Measurements from ENCODE around the gene CAPZB. TPM values are rescaled to one million over a fixed set of nuclear protein-coding genes. Genes with fewer than 3 reads are reported as not detected.

Gene CAPZB
- total and polyA plus RNA-seq, 2 of the 4 experiments (the other 2 are of a cell fraction) = 216 to 304 TPM

DNA sequence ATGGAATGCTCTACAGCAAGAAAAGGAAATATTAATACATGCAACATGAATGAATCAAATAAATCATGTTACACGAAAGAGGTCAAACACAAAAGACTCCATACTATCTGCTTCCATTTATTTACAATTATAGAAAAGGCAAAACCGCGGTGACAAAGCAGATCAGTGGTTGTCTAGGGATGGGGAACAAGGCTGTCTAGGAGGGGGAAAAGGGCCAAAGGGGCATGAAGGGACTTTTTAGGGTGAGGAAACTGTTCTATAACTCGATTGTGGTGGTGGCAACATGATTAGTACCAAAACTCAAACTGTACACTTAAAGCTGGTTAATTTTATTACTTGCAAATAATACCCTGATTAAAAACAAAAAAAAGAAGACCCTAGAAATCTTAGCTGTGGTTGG, 20.6 kb downstream of the CAPZB start:
- ChIA-PET POLR2A (ENCODE audit: unreplicated experiment) (interaction anchor here (0.7 kb wide), 1 partner anchor 15 kb away, joined by 11 read pairs; no protein-coding TSS in a partner anchor), CTCF (no interaction called here)
- Histone ChIP-seq H3K27ac (ENCODE audit: insufficient read depth, low read length) (no peak overlapping the region), H3K36me3 (ENCODE audit: control insufficient read depth, insufficient read depth, low read length) (peaks cover 8% of the 10 kb centered on the region), H2BK120ac (ENCODE audit: low read depth, low read length) (no peak overlapping the region), H3K4me1 (ENCODE audit: control insufficient read depth, insufficient read depth, low read length) (peaks cover 34% of the 10 kb centered on the region), H3K79me1 (ENCODE audit: low read depth in 1 of 2, low read length in 2 of 2) (peaks cover 22 to 90% of the 10 kb centered on the region in 2 experiments), H2AFZ (replicated peaks; ENCODE audit: low read length, poor library complexity) (no peak overlapping the region), H3K14ac (replicated peaks; ENCODE audit: low read depth, low read length) (no peak overlapping the region), H3K18ac (ENCODE audit: low read depth, low read length) (no peak overlapping the region), H2AK9ac (replicated peaks; ENCODE audit: low read depth, low read length, poor library complexity) (no peak overlapping the region), H3K27me3 (ENCODE audit: control insufficient read depth, insufficient read depth, low read length) (no peaks in the 10 kb centered on the region), H3K9me1 (ENCODE audit: insufficient read depth, low read length) (peaks cover 52% of the 10 kb centered on the region), H2AK5ac (ENCODE audit: low read depth, low read length) (no peak overlapping the region), H4K5ac (ENCODE audit: low read depth, low read length) (no peak overlapping the region), H3K4me3 (ENCODE audit: insufficient read depth, low read depth, low read length) (no peak overlapping the region), H2BK5ac (ENCODE audit: low read depth, low read length, poor library complexity, severe bottlenecking) (no peak overlapping the region), H4K91ac (ENCODE audit: insufficient read depth, low read depth, low read length) (no peak overlapping the region), H4K20me1 (ENCODE audit: insufficient read depth, low read length) (peaks cover 95% of the 10 kb centered on the region), H3K23ac (ENCODE audit: low read depth, low read length) (no peak overlapping the region), H2BK15ac (ENCODE audit: low read depth, low read length) (no peak overlapping the region), H3K4ac (ENCODE audit: low read depth, low read length) (no peak overlapping the region), H2BK20ac (ENCODE audit: low read depth, low read length) (no peak overlapping the region), H3K9me3 (ENCODE audit: control insufficient read depth, insufficient read depth, low read length) (no peaks in the 10 kb centered on the region), H3K56ac (ENCODE audit: extremely low read depth, insufficient read depth, low read length) (no peak overlapping the region), H3K4me2 (ENCODE audit: low read depth, low read length) (no peak overlapping the region), H3K9ac (ENCODE audit: low read depth, low read length) (no peak overlapping the region), H4K8ac (ENCODE audit: low read depth in 2 of 2, low read length in 2 of 2) (no peak overlapping the region)
- no CpG with 5 or more reads among the region's 4 CpGs for WGBS, 2 experiments (ENCODE audit: extremely low coverage in 2 of 2, insufficient read length in 1 of 2)
- no peak for TF ChIP-seq NFE2L2 (IDR thresholded peaks at IDR 0.05; ENCODE audit: low read depth, low read length)
- no peak for TF ChIP-seq CHD1 (IDR thresholded peaks at IDR 0.05; ENCODE audit: low read depth, low read length)
- no peak for TF ChIP-seq MAFK (IDR thresholded peaks at IDR 0.05; ENCODE audit: low read depth, low read length)
- TF ChIP-seq RFX5 (IDR thresholded peaks at IDR 0.05; ENCODE audit: low read depth, low read length) = no peak
- TF ChIP-seq, protein P1, sequence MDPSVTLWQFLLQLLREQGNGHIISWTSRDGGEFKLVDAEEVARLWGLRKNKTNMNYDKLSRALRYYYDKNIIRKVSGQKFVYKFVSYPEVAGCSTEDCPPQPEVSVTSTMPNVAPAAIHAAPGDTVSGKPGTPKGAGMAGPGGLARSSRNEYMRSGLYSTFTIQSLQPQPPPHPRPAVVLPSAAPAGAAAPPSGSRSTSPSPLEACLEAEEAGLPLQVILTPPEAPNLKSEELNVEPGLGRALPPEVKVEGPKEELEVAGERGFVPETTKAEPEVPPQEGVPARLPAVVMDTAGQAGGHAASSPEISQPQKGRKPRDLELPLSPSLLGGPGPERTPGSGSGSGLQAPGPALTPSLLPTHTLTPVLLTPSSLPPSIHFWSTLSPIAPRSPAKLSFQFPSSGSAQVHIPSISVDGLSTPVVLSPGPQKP (IDR thresholded peaks at IDR 0.05; ENCODE audit: borderline replicate concordance, low read depth, low read length) = no peak
- TF ChIP-seq CEBPB (IDR thresholded peaks at IDR 0.05; ENCODE audit: low read depth, low read length) = no peak
- TF ChIP-seq FOS (IDR thresholded peaks at IDR 0.05; ENCODE audit: low read depth, low read length) = no peak
- no peak for TF ChIP-seq MAZ (IDR thresholded peaks at IDR 0.05; ENCODE audit: borderline replicate concordance, low read depth, low read length)
- no peak for TF ChIP-seq POLR2A (IDR thresholded peaks at IDR 0.05; ENCODE audit: low read depth, low read length)
- TF ChIP-seq, protein P2, sequence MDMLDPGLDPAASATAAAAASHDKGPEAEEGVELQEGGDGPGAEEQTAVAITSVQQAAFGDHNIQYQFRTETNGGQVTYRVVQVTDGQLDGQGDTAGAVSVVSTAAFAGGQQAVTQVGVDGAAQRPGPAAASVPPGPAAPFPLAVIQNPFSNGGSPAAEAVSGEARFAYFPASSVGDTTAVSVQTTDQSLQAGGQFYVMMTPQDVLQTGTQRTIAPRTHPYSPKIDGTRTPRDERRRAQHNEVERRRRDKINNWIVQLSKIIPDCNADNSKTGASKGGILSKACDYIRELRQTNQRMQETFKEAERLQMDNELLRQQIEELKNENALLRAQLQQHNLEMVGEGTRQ (IDR thresholded peaks at IDR 0.05; ENCODE audit: low read depth, low read length) = no peak
- no peak for TF ChIP-seq MXI1 (IDR thresholded peaks at IDR 0.05; ENCODE audit: borderline replicate concordance, low read depth, low read length)
- no peak for TF ChIP-seq BHLHE40 (IDR thresholded peaks at IDR 0.05; ENCODE audit: low read depth, low read length)
- TF ChIP-seq RAD21 (IDR thresholded peaks at IDR 0.05; ENCODE audit: low read length) = no peak
- TF ChIP-seq RCOR1 (IDR thresholded peaks at IDR 0.05; ENCODE audit: insufficient replicate concordance, low read length) = no peak
- no peak for TF ChIP-seq SMC3 (IDR thresholded peaks at IDR 0.05; ENCODE audit: low read depth, low read length)
- TF ChIP-seq, protein P3, sequence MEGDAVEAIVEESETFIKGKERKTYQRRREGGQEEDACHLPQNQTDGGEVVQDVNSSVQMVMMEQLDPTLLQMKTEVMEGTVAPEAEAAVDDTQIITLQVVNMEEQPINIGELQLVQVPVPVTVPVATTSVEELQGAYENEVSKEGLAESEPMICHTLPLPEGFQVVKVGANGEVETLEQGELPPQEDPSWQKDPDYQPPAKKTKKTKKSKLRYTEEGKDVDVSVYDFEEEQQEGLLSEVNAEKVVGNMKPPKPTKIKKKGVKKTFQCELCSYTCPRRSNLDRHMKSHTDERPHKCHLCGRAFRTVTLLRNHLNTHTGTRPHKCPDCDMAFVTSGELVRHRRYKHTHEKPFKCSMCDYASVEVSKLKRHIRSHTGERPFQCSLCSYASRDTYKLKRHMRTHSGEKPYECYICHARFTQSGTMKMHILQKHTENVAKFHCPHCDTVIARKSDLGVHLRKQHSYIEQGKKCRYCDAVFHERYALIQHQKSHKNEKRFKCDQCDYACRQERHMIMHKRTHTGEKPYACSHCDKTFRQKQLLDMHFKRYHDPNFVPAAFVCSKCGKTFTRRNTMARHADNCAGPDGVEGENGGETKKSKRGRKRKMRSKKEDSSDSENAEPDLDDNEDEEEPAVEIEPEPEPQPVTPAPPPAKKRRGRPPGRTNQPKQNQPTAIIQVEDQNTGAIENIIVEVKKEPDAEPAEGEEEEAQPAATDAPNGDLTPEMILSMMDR (conservative IDR thresholded peaks at IDR 0.05; ENCODE audit: low read depth, low read length) = no peak
- in situ Hi-C loops (cut with MboI; ENCODE audit: low sequenced_read_pairs) = no loop called here
- dilution Hi-C loops (cut with HindIII; ENCODE audit: low sequenced_read_pairs, unreplicated experiment) = no loop called here
- DNase-seq (no peak), ATAC-seq (ENCODE audit: low read depth) (no peak)
- intact Hi-C loops (cut with micrococcal nuclease) = loop anchor here (5.0 kb wide), 1 partner anchor 117 kb away; no protein-coding TSS in a partner anchor
- BruUV-seq (replicated peaks) = no TSS peak
